GM21390 (cell line): ENCODE results near the gene STK31.
"Not testable (repeated sequence)": the region's sequence is repeated elsewhere in the genome, so short reads cannot be mapped to it uniquely, and the experiment has no call there.

Experiments used
- ATAC-seq: cut with Tn5 transposase; IDR thresholded peaks from one replicate; pipeline ENCODE4 v1.9.1; 2021; ENCODE audit not compliant: unreplicated experiment

STK31 gene

GRCh38 chr7:23788843-23789242 lies 78.8 kb downstream of the STK31 start:
- no peak for ATAC-seq

DNA sequence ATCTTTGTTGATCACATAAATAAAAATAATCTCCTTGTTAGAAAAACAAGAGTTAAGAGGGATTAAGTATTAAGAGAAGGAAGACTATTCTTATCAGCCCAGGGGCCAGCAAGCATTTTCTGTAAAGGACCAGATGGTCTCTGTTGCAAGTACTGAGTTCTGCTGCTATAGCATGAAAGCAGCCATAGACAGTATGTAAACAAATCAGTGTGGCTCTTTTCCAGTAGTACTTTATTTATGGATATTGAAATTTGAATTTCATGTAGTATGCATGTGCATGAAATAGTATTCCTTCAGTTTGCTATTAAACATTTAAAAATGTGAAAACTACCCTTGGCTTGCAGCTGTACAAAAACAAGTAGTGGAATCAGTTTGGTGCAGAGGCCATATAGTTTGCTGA lies 81.7 kb downstream of the STK31 start:
- ATAC-seq, result no peak

- no peak for ATAC-seq
Measured at GRCh38 chr7:23802720-23803397, 92.8 kb downstream of the STK31 start.

DNA sequence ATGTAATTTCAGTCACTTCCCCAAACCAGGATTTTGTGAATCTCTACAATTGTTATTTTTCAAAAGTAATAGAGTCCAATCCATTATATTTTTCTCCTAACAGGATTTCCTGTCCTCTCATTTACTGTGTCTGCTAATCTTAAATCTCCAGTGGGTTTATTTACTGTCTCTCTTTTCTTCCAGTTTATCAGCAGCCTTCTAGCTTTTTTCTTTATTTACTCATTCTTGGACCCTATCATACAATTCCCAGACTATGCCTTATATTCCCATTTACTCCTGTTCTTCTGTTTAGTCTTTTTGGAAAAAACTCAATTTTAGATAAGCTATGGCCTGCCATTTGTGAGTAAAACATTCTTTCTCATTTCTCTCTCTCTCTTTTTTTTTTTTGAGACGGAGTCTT lies 94.7 kb downstream of the STK31 start:
- no peak for ATAC-seq

- ATAC-seq, result no peak
Measured at GRCh38 chr7:23808421-23808820, 98.4 kb downstream of the STK31 start.

DNA sequence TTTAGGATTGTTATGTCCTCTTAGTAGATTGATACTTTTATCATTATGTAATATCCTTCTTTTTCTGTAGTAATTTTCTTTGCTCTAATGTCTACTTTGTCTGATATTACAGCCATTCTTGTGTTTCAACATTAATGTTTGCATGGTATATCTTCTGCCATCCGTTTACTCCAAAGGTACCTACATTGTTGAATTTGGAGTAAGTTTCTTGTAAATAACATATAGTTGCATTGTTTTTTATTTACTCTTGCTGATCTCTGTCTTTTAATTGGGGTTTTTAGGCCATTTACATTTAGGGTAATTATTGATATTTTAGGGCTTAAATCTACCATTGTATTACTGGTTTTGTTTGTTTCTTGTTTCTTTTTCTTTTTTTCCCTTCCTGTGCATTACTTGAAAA lies 100.1 kb downstream of the STK31 start:
- ATAC-seq, result no peak

- ATAC-seq, result no peak
Measured at GRCh38 chr7:23811540-23811939, 101.5 kb downstream of the STK31 start.

GRCh38 chr7:23828125-23828524 lies 118.1 kb downstream of the STK31 start:
- not testable (repeated sequence) for ATAC-seq

- ATAC-seq, result not testable (repeated sequence)
Measured at GRCh38 chr7:23832733-23833132, 122.7 kb downstream of the STK31 start.

DNA sequence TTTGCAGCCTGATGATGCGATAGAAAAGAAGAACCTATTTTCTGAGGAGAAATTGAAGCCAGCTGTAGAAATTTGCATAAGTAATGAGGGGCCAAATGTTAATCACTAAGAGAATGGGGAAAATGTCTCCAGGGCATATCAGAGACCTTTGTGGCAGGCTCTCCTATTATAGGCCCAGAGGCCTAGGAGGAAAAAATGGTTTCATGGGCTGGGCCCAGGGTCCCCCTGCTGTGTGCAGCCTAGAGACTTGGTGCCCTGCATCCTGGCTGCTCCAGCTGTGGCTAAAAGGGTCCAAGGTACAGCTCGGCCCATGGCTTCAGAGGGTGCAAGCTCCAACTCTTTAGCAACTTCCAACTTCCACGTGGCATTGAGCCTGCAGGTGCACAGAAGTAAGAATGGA lies 123.4 kb downstream of the STK31 start:
- no peak for ATAC-seq

- ATAC-seq, result not testable (repeated sequence)
Measured at GRCh38 chr7:23844837-23845236, 134.8 kb downstream of the STK31 start.

GRCh38 chr7:23852135-23852534 lies 142.1 kb downstream of the STK31 start:
- no peak for ATAC-seq

DNA sequence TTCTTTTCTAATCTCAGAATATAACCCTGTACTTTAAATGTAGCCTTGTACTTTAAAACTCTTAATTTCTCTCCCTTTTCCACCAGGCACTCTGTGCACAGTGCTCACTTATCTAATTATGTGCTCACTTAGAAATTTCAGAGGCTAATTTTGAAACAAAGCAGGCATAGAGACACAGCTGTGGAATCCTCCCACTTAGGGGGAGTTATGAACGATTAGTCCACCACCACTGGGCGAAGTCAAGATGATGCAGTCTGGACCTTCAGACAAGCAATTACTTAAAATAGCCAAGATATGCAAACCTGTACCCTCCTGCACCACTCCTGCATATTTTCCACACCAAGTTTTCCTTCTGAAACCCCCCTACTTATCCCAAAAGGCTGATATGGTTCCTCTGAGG lies 143.0 kb downstream of the STK31 start:
- no peak for ATAC-seq

DNA sequence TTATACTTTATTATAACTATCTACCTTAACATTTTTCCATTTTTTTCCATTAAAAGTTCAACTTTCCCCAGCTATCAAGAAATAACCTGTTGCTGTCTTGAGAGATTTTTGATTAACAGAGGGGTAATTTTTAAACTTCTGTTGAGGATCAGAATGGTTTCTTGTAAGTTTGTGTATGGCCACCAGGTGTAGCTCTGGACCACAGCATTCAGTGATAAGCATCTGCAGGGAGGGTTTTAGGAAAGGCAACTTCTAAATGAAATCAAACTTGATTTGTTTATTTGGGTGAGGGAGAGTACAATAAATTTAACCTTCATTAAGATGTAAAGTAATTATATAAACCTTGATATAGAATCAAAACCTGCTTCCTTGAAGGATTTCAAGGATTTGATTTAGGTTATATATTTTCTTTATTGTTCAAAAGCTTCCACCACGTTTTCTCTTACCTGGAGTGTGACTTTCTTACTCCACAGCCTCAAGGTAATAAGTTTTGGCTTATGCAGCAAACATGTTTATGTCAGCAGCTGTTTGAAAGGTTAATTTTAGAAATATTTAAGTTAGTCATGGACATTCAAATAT lies 153.3 kb downstream of the STK31 start:
- ATAC-seq, result no peak

- ATAC-seq, result no peak
Measured at GRCh38 chr7:23864973-23865372, 155.0 kb downstream of the STK31 start.

DNA sequence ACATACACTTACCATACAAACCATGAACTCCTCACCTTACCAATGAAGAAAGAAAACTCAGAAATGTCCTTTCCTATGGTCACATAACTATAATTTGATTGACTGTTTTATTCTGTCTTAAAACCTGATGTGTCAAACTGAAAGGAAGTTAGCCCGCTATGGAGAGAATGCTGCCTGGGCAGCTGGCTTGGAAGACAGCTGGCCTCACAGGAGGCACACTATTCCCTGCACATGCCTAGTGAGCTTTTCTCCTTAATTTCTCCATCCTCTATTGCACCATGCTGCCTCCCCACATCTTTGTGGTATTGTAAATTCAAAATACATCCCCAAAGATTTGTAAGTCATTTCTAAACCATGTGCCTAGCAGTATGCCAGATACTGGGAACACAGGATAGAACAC lies 163.3 kb downstream of the STK31 start:
- ATAC-seq, result no peak

GRCh38 chr7:23876526-23876925 lies 166.5 kb downstream of the STK31 start:
- not testable (repeated sequence) for ATAC-seq
